Adrenal gland (tissue), 5 donors: Measurements from ENCODE around the gene PHLDA3.

ENCODE experiments used
- POLR2A ChIP-seq, 2 donors: fragments of 450-650 bp; IDR thresholded peaks; one replicate each; pipeline ENCODE4 v1.6.1; 2017; ENCODE audit warnings: antibody characterized with exemption in 2 of 2, mild to moderate bottlenecking in 2 of 2, moderate library complexity in 1 of 2
- TF ChIP-seq, protein P1 (sequence below), 6 experiments: fragments of 450-650 bp in 4 of 6; fragments of 200-600 bp in 2 of 6; sonication (generic) in 1 of 6; IDR thresholded peaks; 1 replicate in 5 of 6; 2 replicates in 1 of 6; pipeline versions ENCODE4 v1.5.1 to v1.8.0; 2016 to 2021; ENCODE audit warnings: antibody characterized with exemption in 6 of 6, mild to moderate bottlenecking in 2 of 6, moderate library complexity in 1 of 6
- donor health status: DM: no; HTN: no; CAD: no.

DNA sequence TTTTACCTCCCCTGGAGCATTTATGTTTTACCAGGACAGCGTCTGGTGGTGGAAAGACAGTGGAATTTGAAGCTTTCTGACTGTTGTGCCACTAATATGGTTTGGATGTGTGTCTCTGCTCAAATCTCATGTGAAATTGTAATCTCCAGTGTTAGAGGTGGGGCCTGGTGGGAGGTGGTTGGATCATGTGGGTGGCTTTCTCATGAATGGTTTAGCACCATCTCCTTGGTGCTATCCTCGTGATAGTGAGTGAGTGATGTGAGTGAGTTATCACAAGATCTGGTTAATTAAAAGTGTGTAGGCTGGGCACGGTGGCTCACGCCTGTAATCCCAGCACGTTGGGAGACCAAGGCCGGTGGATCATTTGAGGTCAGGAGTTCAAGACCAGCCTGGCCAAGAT is 23.7 kb downstream of the PHLDA3 start:
- TF ChIP-seq, protein P1, sequence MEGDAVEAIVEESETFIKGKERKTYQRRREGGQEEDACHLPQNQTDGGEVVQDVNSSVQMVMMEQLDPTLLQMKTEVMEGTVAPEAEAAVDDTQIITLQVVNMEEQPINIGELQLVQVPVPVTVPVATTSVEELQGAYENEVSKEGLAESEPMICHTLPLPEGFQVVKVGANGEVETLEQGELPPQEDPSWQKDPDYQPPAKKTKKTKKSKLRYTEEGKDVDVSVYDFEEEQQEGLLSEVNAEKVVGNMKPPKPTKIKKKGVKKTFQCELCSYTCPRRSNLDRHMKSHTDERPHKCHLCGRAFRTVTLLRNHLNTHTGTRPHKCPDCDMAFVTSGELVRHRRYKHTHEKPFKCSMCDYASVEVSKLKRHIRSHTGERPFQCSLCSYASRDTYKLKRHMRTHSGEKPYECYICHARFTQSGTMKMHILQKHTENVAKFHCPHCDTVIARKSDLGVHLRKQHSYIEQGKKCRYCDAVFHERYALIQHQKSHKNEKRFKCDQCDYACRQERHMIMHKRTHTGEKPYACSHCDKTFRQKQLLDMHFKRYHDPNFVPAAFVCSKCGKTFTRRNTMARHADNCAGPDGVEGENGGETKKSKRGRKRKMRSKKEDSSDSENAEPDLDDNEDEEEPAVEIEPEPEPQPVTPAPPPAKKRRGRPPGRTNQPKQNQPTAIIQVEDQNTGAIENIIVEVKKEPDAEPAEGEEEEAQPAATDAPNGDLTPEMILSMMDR (IDR thresholded peaks at IDR 0.05), result no peak
- no peak for TF ChIP-seq POLR2A (IDR thresholded peaks at IDR 0.05)
